ENCODE data around the gene FNIP2.
"Not testable (repeated sequence)": the region's sequence is repeated elsewhere in the genome, so short reads cannot be mapped to it uniquely, and the experiment has no call there.

DNA sequence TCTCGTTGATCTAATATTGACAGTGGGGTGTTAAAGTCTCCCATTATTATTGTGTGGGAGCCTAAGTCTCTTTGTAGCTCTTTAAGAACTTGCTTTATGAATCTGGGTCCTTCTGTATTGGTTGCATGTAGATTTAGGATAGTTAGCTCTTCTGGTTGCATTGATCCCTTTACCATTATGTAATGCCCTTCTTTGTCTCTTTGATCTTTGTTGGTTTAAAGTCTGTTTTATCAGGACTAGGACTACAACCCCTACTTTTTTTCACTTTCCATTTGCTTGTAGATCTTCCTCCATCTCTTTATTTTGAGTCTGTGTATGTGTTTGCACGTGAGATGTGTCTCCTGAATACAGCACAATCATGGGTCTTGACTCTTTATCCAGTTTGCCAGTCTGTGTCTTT, 131.6 kb downstream of the FNIP2 start:
- TF ChIP-seq POLR2A, CTCF (IDR thresholded peaks at IDR 0.05): not testable (repeated sequence)

All from heart left ventricle (tissue), 13 donors.